ACC112 (cell line): ENCODE data around the gene MPZL3.

Source experiments
- H2AFZ ChIP-seq: fragments of 200-600 bp; sonication (generic); one replicate; pipeline ENCODE4 v1.6.0; 2017; ENCODE audit warnings: antibody characterized with exemption, low read length; ENCODE audit not compliant: unreplicated experiment
- H3K27ac ChIP-seq: fragments of 200-600 bp; sonication (generic); 2 replicates; pipeline ENCODE4 v1.5.1; 2014; ENCODE audit warnings: low read depth, mild to moderate bottlenecking, antibody characterized with exemption, low read length, moderate library complexity
- H3K27me3 ChIP-seq: fragments of 200-600 bp; sonication (generic); 2 replicates; pipeline ENCODE4 v1.6.1; 2014; ENCODE audit warnings: mild to moderate bottlenecking, antibody characterized with exemption, low read length, moderate library complexity, mixed read lengths; ENCODE audit not compliant: insufficient read depth
- H3K36me3 ChIP-seq: fragments of 200-600 bp; sonication (generic); 2 replicates; pipeline ENCODE4 v1.6.1; 2016; ENCODE audit warnings: mild to moderate bottlenecking, antibody characterized with exemption, low read length, moderate library complexity, mixed read lengths; ENCODE audit not compliant: insufficient read depth
- H3K4me1 ChIP-seq: fragments of 200-600 bp; sonication (generic); one replicate; pipeline ENCODE4 v1.6.1; 2016; ENCODE audit warnings: low read length, mixed read lengths; ENCODE audit not compliant: insufficient read depth, unreplicated experiment, control insufficient read depth
- H3K4me3 ChIP-seq: fragments of 200-600 bp; sonication (generic); 2 replicates; pipeline ENCODE4 v1.5.1; 2014; ENCODE audit warnings: mild to moderate bottlenecking, low read depth, low read length
- H3K79me2 ChIP-seq: fragments of 200-600 bp; sonication (generic); one replicate; pipeline ENCODE4 v1.6.0; 2016; ENCODE audit warnings: low read length; ENCODE audit not compliant: control insufficient read depth, unreplicated experiment, insufficient read depth

The MPZL3 gene, protein sequence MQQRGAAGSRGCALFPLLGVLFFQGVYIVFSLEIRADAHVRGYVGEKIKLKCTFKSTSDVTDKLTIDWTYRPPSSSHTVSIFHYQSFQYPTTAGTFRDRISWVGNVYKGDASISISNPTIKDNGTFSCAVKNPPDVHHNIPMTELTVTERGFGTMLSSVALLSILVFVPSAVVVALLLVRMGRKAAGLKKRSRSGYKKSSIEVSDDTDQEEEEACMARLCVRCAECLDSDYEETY

DNA sequence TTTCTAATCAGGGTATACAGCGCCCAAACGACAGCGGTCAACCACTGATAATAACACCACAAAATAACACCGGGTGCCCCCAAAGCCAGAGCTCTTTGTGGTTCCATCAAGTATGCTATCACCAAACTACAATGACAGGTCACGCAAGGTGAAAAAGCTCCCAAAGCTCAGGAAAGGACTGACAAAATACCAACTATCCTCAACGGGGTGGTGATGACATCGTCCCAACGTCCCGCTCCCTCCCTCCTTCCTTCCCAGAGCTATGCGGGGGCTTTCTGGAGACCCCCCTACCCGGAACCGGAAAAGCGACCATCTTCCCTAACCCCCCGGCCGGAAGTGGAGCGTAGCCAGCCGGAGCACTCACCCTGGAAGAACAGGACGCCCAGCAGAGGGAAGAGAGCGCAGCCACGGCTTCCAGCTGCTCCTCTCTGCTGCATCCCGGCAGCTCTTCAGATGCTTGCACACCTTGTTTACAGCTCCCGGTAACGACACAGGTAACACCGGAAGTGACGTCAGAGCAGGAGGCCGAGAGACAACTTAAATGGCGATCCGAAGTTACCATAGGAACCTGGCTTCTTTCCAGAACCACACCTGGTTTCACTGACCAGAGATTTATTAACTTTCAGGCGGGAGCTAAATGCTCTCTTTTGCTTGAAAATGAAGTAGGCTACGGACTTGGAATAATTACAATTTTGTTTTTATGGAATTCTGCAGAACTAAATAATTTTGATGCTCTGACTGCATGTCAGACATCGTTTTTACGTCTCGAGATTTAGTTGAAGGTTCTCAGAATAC lies at the start of gene MPZL3:
TSS of gene MPZL3 (minus strand) at position 508 of the 795 bp plus-strand sequence. CDS start at position 437, 71 bp downstream.
- Histone ChIP-seq H3K27ac (no peak within 1 kb of the TSS), H3K4me3 (peak within 1 kb of the TSS; percentile 73), H2AFZ (peak within 1 kb of the TSS; percentile 61), H3K4me1 (no peaks in the 10 kb centered on the region), H3K36me3 (no peaks in the 10 kb centered on the region), H3K79me2 (no peaks in the 10 kb centered on the region), H3K27me3 (peaks cover 48% of the 10 kb centered on the region)

DNA sequence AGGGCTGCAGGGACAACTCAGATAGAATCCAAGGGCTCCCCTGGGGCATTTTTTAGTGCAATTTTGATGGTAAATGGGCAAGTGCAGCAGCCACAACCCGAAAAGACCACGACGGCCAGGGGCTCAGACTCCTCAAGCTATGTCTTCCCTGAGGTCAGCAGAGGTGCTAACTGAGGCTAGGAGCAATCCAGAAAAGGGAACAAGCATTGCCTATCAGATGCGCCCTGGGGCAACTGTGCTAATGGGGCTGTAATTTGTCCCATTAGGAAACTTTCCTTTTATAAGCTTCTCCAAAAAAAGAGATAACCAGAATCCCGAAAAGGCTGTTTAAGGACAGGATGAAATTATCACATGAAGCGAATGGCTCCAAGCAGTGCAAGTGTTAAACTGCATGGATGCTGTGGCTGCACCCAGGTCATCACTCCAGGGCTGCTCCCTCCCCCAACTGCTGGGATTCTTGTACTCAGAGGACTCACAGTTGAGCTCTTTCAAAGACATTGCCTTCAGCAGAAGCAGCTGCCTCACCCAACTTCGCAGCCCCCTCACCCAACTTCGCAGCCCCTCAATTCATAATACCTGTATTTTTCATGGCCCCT lies 49.5 kb upstream of the MPZL3 start:
- no peaks in the 10 kb centered on the region for H3K36me3 ChIP-seq
- no peak overlapping the region for H3K4me3 ChIP-seq
- no peaks in the 10 kb centered on the region for H3K4me1 ChIP-seq
- no peak overlapping the region for H3K27ac ChIP-seq
- H2AFZ ChIP-seq = no peak overlapping the region
- H3K79me2 ChIP-seq = no peaks in the 10 kb centered on the region
- peaks cover 73% of the 10 kb centered on the region for H3K27me3 ChIP-seq

DNA sequence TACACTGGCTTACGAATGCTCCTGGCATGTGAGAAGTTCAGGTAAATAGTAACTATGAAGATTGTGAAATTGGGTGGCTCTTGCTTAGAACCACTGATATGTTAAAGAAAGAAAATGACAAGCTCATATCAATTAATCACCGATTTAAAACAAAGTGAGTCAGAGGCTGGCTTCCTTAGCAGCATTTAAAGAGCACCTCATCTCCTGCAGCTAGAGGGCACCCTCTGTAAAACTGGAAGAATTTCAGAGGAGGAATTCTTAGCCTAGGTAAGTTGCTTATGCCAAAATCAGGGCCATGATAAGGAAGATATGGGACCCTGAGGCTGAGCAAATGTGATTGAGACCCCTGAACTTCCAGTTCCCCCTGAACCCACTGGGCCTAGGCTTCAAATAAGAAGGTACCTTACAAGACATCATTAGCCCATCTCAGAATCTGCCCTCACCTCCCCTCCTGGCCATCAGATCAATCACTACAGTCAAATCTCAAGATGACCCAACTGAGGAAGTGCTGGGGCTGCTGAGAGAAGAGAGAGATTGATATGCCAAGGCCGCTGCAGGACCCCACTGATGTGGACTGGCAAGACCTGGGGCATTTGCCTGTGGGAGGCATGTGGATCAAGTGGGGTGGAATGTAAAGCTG lies 43.8 kb upstream of the MPZL3 start:
- H2AFZ ChIP-seq = no peak overlapping the region
- H3K27ac ChIP-seq = no peak overlapping the region
- no peaks in the 10 kb centered on the region for H3K4me1 ChIP-seq
- no peaks in the 10 kb centered on the region for H3K36me3 ChIP-seq
- no peaks in the 10 kb centered on the region for H3K79me2 ChIP-seq
- H3K27me3 ChIP-seq = peaks cover 45% of the 10 kb centered on the region
- no peak overlapping the region for H3K4me3 ChIP-seq

DNA sequence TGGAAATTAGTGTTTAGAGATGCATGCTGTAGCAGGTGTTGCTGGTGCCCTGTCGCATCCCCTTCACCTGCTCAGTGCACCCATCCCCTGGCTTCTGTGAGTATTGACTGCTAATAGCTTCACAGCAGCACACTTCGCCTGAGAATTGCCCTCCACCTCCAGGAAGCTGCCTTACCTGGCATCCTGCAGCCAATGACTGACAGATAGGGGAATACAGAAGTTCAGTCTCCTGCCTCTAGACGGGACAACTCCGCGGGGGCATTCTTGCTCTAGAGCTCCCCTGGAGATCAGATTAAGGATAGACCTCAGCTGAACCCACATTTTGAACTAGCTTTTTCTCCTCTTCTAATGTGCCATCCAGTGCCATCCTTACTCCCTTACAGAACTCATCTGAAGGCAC lies 43.0 kb upstream of the MPZL3 start:
- Histone ChIP-seq H3K79me2 (no peaks in the 10 kb centered on the region), H3K27me3 (peaks cover 43% of the 10 kb centered on the region), H3K4me1 (no peaks in the 10 kb centered on the region), H2AFZ (no peak overlapping the region), H3K4me3 (no peak overlapping the region), H3K36me3 (no peaks in the 10 kb centered on the region), H3K27ac (no peak overlapping the region)

DNA sequence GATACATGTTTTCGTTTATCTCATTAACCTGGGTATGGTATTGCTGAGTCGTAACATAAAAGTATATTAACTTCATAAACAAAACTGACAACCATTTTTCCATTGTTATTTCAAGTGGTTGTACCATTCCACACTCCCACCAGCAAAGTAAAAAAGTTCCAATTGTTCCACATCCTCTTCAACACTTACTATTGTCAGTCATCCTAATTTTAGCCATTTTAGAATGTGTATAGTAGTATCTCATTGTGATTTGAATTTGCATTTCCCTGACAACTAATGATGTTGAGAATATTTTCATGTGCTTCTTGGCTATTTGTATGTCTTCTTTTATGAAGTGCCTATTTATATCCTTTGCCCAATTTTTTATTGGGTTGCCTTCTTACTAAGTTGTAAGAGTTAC lies 41.9 kb upstream of the MPZL3 start:
- H3K4me3 ChIP-seq = no peak overlapping the region
- H3K4me1 ChIP-seq = no peaks in the 10 kb centered on the region
- H3K27me3 ChIP-seq = peaks cover 35% of the 10 kb centered on the region; the same call in 1 of the 2 replicates
- H3K27ac ChIP-seq = no peak overlapping the region
- H3K36me3 ChIP-seq = no peaks in the 10 kb centered on the region
- H3K79me2 ChIP-seq = no peaks in the 10 kb centered on the region
- H2AFZ ChIP-seq = no peak overlapping the region

DNA sequence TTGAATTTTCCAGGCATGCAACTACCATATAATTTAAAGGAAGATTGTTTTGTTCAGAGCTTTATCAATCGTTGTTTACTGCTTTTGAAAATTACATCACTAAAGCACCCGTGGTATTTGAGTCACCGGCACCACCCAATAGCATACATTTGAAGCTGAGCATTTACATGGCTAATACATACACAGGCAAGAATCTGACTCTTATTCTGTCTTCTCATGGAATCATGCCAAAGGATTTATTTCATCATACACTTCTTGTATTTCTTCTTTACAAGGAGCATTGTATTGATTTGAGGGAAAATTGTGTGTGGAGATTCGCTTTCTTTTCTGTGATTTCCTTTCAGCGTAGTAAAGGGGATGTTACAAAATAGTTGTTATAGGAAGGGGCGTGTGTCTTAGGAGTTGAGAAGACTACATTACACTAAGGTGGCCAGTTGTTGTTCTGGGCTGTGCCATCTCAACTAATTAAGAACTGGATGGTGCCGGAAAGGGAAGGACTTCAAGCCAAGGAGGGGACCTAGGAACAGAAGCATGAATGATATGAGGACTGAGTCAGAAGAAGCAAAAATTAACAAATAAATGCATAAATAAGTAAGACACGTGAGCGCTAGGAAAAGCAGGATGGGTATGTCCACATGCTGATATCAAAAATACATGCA lies 39.4 kb upstream of the MPZL3 start:
- H2AFZ ChIP-seq = no peak overlapping the region
- no peak overlapping the region for H3K27ac ChIP-seq
- H3K4me3 ChIP-seq = no peak overlapping the region

DNA sequence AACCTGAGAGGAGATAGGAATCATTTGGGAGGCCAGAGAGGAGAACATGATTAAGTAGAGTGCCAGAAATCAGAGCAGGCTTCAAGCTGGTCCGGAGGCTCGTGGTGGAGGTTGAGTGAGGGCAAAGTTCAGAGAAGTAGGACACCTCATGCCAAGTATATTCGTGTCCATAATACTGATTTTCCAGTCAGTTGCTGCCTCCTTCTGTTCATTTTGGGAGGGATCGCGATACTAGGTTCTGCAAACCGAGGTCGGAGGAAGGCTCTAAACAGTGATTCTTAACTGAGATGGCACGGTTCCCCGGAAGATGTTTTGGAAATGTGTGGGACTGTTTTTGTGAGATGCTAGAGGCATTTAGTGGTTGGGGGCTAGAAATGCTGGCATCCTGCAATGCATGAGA lies 38.8 kb upstream of the MPZL3 start:
- H3K4me1 ChIP-seq = no peaks in the 10 kb centered on the region
- no peaks in the 10 kb centered on the region for H3K79me2 ChIP-seq
- peaks cover 44% of the 10 kb centered on the region for H3K27me3 ChIP-seq
- no peak overlapping the region for H2AFZ ChIP-seq
- no peak overlapping the region for H3K4me3 ChIP-seq
- H3K27ac ChIP-seq = no peak overlapping the region
- no peaks in the 10 kb centered on the region for H3K36me3 ChIP-seq

More for the DNA sequence above, 39.4 kb upstream of the MPZL3 start:
- H3K4me1 ChIP-seq = no peaks in the 10 kb centered on the region
- peaks cover 38% of the 10 kb centered on the region for H3K27me3 ChIP-seq
- no peaks in the 10 kb centered on the region for H3K36me3 ChIP-seq
- no peaks in the 10 kb centered on the region for H3K79me2 ChIP-seq

DNA sequence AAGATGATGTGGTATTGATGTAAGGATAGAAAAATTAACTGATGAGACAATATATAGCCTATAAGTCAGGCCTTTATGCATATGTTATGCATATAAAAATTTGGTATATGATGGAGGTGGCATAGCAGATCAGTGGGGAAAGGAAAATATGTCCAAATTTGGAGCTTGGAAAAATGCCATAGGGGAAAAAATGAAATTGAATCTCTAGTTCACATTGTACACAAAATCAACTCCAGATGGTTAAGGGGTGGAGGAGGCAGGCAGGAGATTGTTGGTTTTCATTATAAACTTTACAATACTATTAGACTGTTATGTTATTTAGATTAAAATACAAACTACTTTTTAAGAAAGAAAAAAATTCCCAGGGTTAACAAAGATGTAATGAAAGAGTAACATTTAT lies 37.2 kb upstream of the MPZL3 start:
- Histone ChIP-seq H3K4me3 (no peak overlapping the region), H2AFZ (no peak overlapping the region), H3K4me1 (no peaks in the 10 kb centered on the region), H3K27me3 (peaks cover 38% of the 10 kb centered on the region), H3K36me3 (no peaks in the 10 kb centered on the region), H3K79me2 (no peaks in the 10 kb centered on the region), H3K27ac (no peak overlapping the region)

DNA sequence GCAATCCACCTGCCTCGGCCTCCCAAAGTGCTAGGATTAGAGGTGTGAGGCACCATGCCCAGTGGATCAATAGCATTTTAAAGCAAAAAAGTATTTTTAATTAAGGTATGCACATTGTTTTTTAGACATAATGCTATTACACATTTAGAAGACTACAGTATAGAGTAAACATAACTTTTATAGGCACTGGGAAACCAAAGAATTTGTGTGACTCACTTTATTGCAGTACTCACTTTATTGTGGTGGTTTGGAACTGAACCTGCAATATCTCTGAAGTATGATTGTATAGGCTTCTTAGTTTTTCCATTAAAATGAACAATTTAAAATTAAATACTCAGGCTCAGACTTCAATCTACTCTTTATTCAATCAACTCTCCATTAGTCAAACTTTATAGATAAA lies 34.8 kb upstream of the MPZL3 start:
- Histone ChIP-seq H3K27ac (no peak overlapping the region), H3K4me3 (no peak overlapping the region), H2AFZ (no peak overlapping the region), H3K4me1 (no peaks in the 10 kb centered on the region), H3K36me3 (no peaks in the 10 kb centered on the region), H3K79me2 (no peaks in the 10 kb centered on the region), H3K27me3 (peaks cover 36% of the 10 kb centered on the region)

DNA sequence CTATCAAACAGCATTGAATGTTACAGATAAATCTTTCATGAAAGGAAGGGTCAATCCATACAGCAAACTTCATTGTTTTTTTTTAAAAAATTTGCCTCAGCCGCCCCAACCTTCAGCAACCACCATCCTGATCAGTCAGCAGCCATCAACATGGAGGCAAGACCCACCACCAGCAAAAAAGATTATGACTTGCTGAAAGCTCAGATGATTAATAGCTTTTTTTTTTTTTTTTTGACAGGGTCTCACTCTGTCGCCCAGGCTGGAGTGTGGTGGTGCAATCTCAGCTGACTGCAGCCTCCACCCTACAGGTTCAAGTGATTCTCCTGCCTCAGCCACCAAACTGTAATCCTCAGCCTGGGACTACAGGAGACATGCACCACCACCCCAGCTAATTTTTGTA lies 34.4 kb upstream of the MPZL3 start:
- H3K79me2 ChIP-seq = no peaks in the 10 kb centered on the region
- no peak overlapping the region for H3K27ac ChIP-seq
- H3K4me1 ChIP-seq = no peaks in the 10 kb centered on the region

More for the DNA sequence above, 34.4 kb upstream of the MPZL3 start:
- Histone ChIP-seq H2AFZ (no peak overlapping the region), H3K4me3 (no peak overlapping the region), H3K27me3 (peaks cover 36% of the 10 kb centered on the region), H3K36me3 (no peaks in the 10 kb centered on the region)
